ENCODE measurements around the gene VASH1.

GRCh38 chr14:76808990-76809389 is 47.7 kb downstream of the VASH1 start:
- TF ChIP-seq POLR2AphosphoS5 (IDR thresholded peaks at IDR 0.05): no peak
- no peak for TF ChIP-seq CTCF (IDR thresholded peaks at IDR 0.05)
- TF ChIP-seq EP300 (IDR thresholded peaks at IDR 0.05): no peak
- no peak for TF ChIP-seq POLR2A (IDR thresholded peaks at IDR 0.05; ENCODE audit: low read depth)

Data from esophagus muscularis mucosa (tissue), 4 donors.